CD4-positive, alpha-beta T cell treated with Interleukin-1 beta for 1 hour (primary cell): Measurements from ENCODE around the gene PFN1.

Source experiments
- DNase-seq, 2 donors: peaks; one replicate each; pipeline ENCODE4 v3.0.0-alpha.2; 2020 to 2022

PFN1 gene

GRCh38 chr17:4967539-4968485 lies 19.5 kb upstream of the PFN1 start, which contains the start of gene SPAG7:
SPAG7 (minus strand) TSS chr17:4967817; CDS start chr17:4967804, 13 bp downstream.
- peak; percentile 94 to 96 for DNase-seq

- peak; percentile 98 to 99 for DNase-seq
Observed at GRCh38 chr17:4966844-4967538, 18.7 kb upstream of the PFN1 start.

- no peak for DNase-seq
Observed at GRCh38 chr17:4965311-4965986, 17.1 kb upstream of the PFN1 start.

GRCh38 chr17:4960279-4960922 lies 12.1 kb upstream of the PFN1 start:
- DNase-seq = no peak

- DNase-seq = no peak
Observed at GRCh38 chr17:4959261-4959965, 11.1 kb upstream of the PFN1 start.

GRCh38 chr17:4958102-4958501 lies 9.8 kb upstream of the PFN1 start:
- DNase-seq = no peak

GRCh38 chr17:4956493-4957061 lies 8.2 kb upstream of the PFN1 start:
- peak; percentile 44 to 52 for DNase-seq

- DNase-seq = no peak
Observed at GRCh38 chr17:4955091-4955490, 6.8 kb upstream of the PFN1 start.

GRCh38 chr17:4953451-4953961 lies 5.2 kb upstream of the PFN1 start:
- DNase-seq = no peak

GRCh38 chr17:4951486-4951885 lies 3.2 kb upstream of the PFN1 start:
- no peak for DNase-seq

- DNase-seq = no peak
Observed at GRCh38 chr17:4950746-4951204, 2.4 kb upstream of the PFN1 start, which contains the start of gene ENO3. ENO3 (plus strand) TSS chr17:4951119; CDS start chr17:4951830, 711 bp downstream.

GRCh38 chr17:4950075-4950745 lies 1.9 kb upstream of the PFN1 start:
- DNase-seq = peak in 1 of 2 donors; percentile 17

- peak; percentile 85 to 86 for DNase-seq
Observed at GRCh38 chr17:4949321-4950074, 1.2 kb upstream of the PFN1 start.

- DNase-seq = peak; percentile 78 to 83
Observed at GRCh38 chr17:4948931-4949320, 596 bp upstream of the PFN1 start.

GRCh38 chr17:4947411-4948165 lies 742 bp downstream of the PFN1 start:
- DNase-seq = peak; percentile 62 to 74

- DNase-seq = no peak
Observed at GRCh38 chr17:4947010-4947410, 1.3 kb downstream of the PFN1 start.

GRCh38 chr17:4946312-4946976 lies 1.9 kb downstream of the PFN1 start:
- DNase-seq = no peak

GRCh38 chr17:4945944-4946280 lies 2.4 kb downstream of the PFN1 start:
- DNase-seq = no peak
